MM.1S (cell line): Measurements from ENCODE around the gene POLR3E.

Source experiments
- DNase-seq: peaks from one replicate; pipeline ENCODE4 v3.0.0-alpha.2; 2015
- H2AFZ ChIP-seq: fragments of 300-600 bp; sonication (generic); 2 replicates; pipeline ENCODE4 v1.6.0; 2016; ENCODE audit warnings: antibody characterized with exemption, low read length
- H3F3A ChIP-seq: fragments of 300-600 bp; sonication (generic); 2 replicates; pipeline ENCODE4 v1.6.1; 2016; ENCODE audit warnings: mild to moderate bottlenecking, antibody characterized with exemption, low read length, moderate library complexity, mixed read lengths; ENCODE audit not compliant: insufficient read depth
- H3K27ac ChIP-seq: fragments of 300-600 bp; sonication (generic); 2 replicates; pipeline ENCODE4 v1.5.1; 2016; ENCODE audit warnings: mild to moderate bottlenecking, low read length
- H3K27me3 ChIP-seq: fragments of 300-600 bp; sonication (generic); replicated peaks from 2 replicates; pipeline ENCODE4 v1.6.0; 2016; ENCODE audit warnings: low read length; ENCODE audit not compliant: insufficient read depth
- H3K36me3 ChIP-seq: fragments of 300-600 bp; sonication (generic); replicated peaks from 2 replicates; pipeline ENCODE4 v1.6.1; 2016; ENCODE audit warnings: mild to moderate bottlenecking, low read length, mixed read lengths; ENCODE audit not compliant: insufficient read depth
- H3K4me1 ChIP-seq: fragments of 300-600 bp; sonication (generic); 2 replicates; pipeline ENCODE4 v1.6.1; 2016; ENCODE audit warnings: low read length, mixed read lengths
- H3K4me2 ChIP-seq: fragments of 300-600 bp; sonication (generic); 2 replicates; pipeline ENCODE4 v1.6.0; 2016; ENCODE audit warnings: low read depth, low read length
- H3K4me3 ChIP-seq: fragments of 300-600 bp; sonication (generic); 2 replicates; pipeline ENCODE4 v1.5.1; 2016; ENCODE audit warnings: low read length, mixed read lengths
- H3K79me2 ChIP-seq: fragments of 300-600 bp; sonication (generic); 2 replicates; pipeline ENCODE4 v1.6.1; 2016; ENCODE audit warnings: mixed run types, low read length, mixed read lengths
- H3K9ac ChIP-seq: fragments of 300-600 bp; sonication (generic); 2 replicates; pipeline ENCODE4 v1.6.1; 2016; ENCODE audit warnings: low read length, mixed read lengths
- H3K9me2 ChIP-seq: fragments of 300-600 bp; sonication (generic); replicated peaks from 2 replicates; pipeline ENCODE4 v1.6.1; 2016; ENCODE audit warnings: mild to moderate bottlenecking, low read length, mixed read lengths; ENCODE audit not compliant: insufficient read depth
- H3K9me3 ChIP-seq: fragments of 300-600 bp; sonication (generic); replicated peaks from 2 replicates; pipeline ENCODE4 v1.6.1; 2016; ENCODE audit warnings: mild to moderate bottlenecking, low read length, mixed read lengths; ENCODE audit not compliant: insufficient read depth
- H4K20me1 ChIP-seq: fragments of 300-600 bp; sonication (generic); 2 replicates; pipeline ENCODE4 v1.6.1; 2016; ENCODE audit warnings: mild to moderate bottlenecking, low read length, moderate library complexity, mixed read lengths; ENCODE audit not compliant: insufficient read depth
- CTCF ChIP-seq: fragments of 300-600 bp; sonication (generic); IDR thresholded peaks from 2 replicates; pipeline ENCODE4 v1.5.1; 2016; ENCODE audit warnings: antibody characterized with exemption, low read length, mixed read lengths
- EZH2 ChIP-seq: fragments of 300-600 bp; sonication (generic); optimal IDR thresholded peaks from 2 replicates; pipeline ENCODE3; 2017; ENCODE audit warnings: low read depth, mild to moderate bottlenecking, antibody characterized with exemption, low read length, mixed read lengths
- EZH2phosphoT487 ChIP-seq: fragments of 300-600 bp; sonication (generic); IDR thresholded peaks from 2 replicates; pipeline ENCODE4 v1.6.1; 2018; ENCODE audit warnings: antibody characterized with exemption, low read length

The POLR3E gene

GRCh38 chr16:22323173-22323958, 26.2 kb downstream of the POLR3E start:
- DNase-seq: no peak
- Histone ChIP-seq H3K27ac (no peak overlapping the region), H3K4me3 (no peak overlapping the region), H3K27me3 (no peaks in the 10 kb centered on the region), H3K9me2 (no peaks in the 10 kb centered on the region), H3K9ac (no peak overlapping the region), H3K36me3 (no peaks in the 10 kb centered on the region; the same call in 1 of the 2 replicates), H3K79me2 (peaks cover 17% of the 10 kb centered on the region), H3K4me2 (no peak overlapping the region), H3F3A (no peaks in the 10 kb centered on the region), H3K4me1 (no peaks in the 10 kb centered on the region), H4K20me1 (no peaks in the 10 kb centered on the region), H3K9me3 (no peaks in the 10 kb centered on the region), H2AFZ (no peak overlapping the region)
- TF ChIP-seq EZH2 (no peak), CTCF (no peak), EZH2phosphoT487 (no peak)

DNA sequence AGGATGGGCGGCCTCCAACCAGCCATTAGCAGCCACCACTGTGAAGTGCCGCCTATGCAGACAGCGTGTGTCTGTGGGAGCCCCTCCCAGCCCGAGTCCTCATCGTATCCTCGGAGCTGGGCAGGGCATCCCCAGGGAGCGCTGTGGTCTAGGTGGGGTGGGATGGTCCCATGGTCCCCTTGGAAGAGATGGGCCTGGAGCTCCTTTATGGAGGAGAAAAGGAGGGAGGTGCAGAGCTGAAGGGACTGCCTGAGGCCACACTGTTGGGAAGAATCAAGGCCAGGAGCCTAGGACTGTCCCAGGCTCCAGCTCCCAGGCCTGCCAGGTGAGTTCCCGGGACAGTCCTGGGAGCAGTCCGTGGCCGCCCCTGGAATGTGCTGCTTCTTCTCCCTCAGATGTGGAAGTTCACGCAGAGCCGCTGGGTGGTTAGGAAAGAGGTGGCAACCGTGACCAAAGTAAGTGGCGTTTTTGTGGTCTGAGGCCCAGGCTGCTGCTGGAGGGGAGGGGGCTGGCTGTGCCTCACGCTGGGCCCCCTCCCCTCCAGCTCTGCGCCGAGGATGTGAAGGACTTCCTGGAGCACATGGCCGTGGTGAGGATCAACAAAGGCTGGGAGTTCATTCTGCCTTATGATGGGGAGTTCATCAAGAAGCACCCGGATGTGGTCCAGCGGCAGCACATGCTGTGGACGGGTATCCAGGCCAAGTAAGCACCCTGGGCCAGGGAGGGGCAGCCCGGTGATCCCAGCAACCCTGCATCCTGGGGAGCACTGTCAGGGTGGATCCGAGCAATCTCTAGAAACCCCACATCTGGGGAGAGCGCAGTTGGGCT, 27.0 kb downstream of the POLR3E start:
- H3K4me2 ChIP-seq: no peak overlapping the region
- H3K9me3 ChIP-seq: no peaks in the 10 kb centered on the region
- H3K79me2 ChIP-seq: peaks cover 17% of the 10 kb centered on the region
- H3K4me1 ChIP-seq: no peaks in the 10 kb centered on the region
- no peaks in the 10 kb centered on the region; the same call in 1 of the 2 replicates for H3K36me3 ChIP-seq
- no peaks in the 10 kb centered on the region for H3K27me3 ChIP-seq
- no peaks in the 10 kb centered on the region for H4K20me1 ChIP-seq
- no peak overlapping the region for H3K9ac ChIP-seq
- TF ChIP-seq EZH2: no peak
- no peak for TF ChIP-seq EZH2phosphoT487
- no peak for TF ChIP-seq CTCF
- H2AFZ ChIP-seq: no peak overlapping the region
- DNase-seq: no peak
- no peak overlapping the region for H3K27ac ChIP-seq
- H3K4me3 ChIP-seq: no peak overlapping the region
- H3F3A ChIP-seq: no peaks in the 10 kb centered on the region
- no peaks in the 10 kb centered on the region for H3K9me2 ChIP-seq

- H4K20me1 ChIP-seq: no peaks in the 10 kb centered on the region
- no peak overlapping the region for H2AFZ ChIP-seq
- H3K27ac ChIP-seq: no peak overlapping the region
Observed at GRCh38 chr16:22324787-22325597, 27.8 kb downstream of the POLR3E start.

More at GRCh38 chr16:22324787-22325597, 27.8 kb downstream of the POLR3E start:
- Histone ChIP-seq H3K4me1 (no peaks in the 10 kb centered on the region), H3K79me2 (peaks cover 17% of the 10 kb centered on the region), H3K36me3 (no peaks in the 10 kb centered on the region; the same call in 1 of the 2 replicates), H3K9ac (no peak overlapping the region), H3K9me2 (no peaks in the 10 kb centered on the region), H3K4me3 (no peak overlapping the region), H3K9me3 (no peaks in the 10 kb centered on the region), H3F3A (no peaks in the 10 kb centered on the region), H3K4me2 (no peak overlapping the region), H3K27me3 (no peaks in the 10 kb centered on the region)
- TF ChIP-seq CTCF: no peak
- TF ChIP-seq EZH2: no peak
- TF ChIP-seq EZH2phosphoT487: no peak
- DNase-seq: no peak
